Measurements from ENCODE around the gene RAVER2.
A peak's percentile ranks its signal among the peaks of the same experiment; 100 is the strongest.
"Not testable (repeated sequence)": the region's sequence is repeated elsewhere in the genome, so short reads cannot be mapped to it uniquely, and the experiment has no call there.

The RAVER2 gene

DNA sequence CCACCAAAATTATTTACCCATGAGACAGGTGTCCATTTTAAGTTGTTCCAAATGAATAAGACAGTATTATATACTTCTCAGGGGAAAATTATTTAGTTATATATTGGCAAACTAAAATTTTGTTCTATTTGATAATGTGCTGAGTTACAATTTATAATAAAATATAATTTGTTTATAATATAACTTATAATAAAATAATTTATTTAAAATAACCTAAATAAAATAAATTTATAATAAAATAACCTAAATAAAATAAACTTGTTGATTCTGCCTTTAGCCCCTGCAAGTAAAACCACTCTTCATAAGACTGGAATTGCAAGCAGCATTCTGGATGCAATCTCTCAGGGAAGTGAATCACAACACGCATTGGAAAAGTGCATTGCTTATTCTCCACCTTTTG, 69.6 kb downstream of the RAVER2 start:
- no peak for DNase-seq

DNA sequence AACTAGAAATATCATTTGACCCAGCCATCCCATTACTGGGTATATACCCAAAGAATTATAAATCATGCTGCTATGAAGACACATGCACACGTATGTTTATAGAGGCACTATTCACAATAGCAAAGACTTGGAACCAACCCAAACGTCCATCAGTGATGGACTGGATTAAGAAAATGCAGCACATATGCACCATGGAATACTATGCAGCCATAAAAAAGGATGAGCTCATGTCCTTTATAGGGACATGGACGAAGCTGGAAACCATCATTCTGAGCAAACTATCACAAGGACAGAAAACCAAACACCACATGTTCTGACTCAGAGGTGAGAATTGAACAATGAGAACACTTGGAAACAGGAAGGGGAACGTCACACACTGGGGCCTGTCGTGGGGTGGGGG, 72.5 kb downstream of the RAVER2 start:
- DNase-seq = not testable (repeated sequence)

DNA sequence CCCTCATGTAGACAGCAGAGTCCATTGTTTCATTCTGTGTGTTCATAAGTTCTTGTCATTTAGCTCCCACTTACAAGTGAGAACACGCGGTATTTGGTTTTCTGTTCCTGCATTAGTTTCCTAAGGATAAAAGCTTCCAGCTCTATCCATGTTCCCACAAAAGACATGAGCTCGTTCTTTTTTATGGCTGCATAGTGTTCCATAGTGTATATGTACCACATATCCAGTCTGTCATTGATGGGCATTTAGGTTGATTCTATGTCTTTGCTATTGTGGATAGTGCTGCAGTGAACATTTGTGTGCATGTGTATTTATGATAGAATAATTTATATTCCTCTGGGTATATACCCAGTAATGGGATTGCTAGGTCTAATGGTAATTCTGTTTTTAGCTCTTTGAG, 75.7 kb downstream of the RAVER2 start:
- not testable (repeated sequence) for DNase-seq

DNA sequence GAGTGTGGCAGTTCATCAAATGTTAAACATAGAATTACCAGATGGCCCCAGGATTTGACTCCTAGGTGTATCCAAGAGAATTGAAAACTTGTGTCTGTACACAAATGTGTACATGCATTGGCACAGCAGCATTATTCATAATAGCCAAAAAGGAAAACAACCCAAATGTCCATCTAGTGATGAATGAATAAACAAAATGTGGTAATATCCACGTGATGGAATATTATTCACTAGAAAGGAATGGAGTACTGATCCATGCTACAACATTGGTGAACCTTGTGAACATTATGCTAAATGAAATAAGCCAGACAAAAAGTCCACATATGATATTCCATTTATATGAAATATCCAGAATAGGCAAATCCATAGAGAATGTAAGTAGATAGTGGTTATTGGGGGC, 77.7 kb downstream of the RAVER2 start:
- no peak for DNase-seq

DNA sequence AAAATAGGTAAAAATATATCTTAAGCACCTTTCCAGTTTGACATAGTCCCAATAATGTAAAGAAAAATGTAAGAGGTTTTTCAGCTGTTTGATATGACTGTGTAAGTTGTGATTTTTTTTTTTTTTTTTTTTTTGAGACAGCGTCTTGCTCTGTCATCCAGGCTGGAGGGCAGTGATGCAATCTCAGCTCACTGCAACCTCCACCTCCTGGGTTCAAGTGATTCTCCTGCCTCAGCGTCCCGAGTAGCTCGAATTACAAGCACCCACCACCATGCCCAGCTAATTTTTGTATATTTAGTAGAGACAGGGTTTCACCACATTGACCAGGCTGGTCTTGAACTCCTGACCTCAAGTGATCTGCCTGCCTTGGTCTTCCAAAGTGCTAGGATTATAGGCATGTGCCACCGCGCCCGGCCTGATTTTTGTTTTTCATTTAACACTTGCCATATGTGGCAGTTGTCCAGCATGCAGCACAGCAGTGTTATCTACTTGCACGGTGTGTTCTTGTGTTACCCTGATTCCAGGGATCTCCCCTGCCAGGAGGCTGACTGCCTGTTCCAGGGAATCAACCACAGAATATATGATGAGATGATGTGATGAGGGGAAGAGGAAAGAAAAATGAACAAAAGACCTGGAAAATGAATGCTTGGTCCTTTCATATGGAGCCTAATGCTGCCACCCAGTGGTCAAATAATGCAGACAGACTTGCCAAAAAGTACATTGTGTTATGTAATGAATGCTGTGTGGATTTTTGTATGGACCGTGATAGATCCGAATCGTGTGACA, 79.0 kb downstream of the RAVER2 start:
- peak; percentile 71 to 72 for DNase-seq

DNA sequence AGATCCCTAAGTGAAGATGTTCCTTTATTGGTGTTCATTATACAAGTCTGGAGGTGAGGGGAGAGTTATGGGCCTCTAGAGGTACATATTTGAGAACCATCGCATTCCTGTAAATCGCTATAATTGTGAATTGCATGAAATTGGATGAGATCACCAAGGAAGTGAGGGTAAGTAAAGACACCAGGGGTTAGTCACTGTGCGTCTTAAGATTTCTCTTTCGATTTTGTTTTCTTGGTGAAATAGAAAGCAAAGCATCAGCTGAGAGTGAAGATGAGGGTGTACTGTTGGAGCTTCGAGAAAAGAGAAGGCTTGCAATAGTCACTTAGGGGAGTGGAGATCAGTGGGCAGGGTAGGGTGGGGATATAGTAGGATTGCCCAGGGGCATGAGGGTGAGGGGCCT, 82.1 kb downstream of the RAVER2 start:
- DNase-seq = no peak

DNA sequence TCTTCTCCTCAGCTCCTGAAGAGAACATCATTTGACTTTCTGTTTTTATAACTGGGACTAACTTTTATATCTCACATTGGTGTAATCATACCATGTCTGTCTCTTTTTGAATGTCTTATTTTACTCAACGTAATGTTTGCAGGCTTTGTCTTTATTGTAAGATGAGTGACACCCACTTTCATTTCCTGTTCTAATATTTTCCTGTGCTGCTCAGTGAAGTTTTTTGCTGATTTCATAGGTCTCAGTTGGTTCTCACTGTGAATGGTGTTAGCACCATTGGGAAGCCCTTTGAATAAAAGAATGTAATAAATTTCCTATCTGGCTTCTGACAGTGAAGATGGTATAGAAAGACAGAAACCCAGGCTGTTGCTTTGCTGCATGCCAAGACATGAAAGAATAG, 84.0 kb downstream of the RAVER2 start:
- peak in 1 of 2 donors; percentile 11 for DNase-seq

DNA sequence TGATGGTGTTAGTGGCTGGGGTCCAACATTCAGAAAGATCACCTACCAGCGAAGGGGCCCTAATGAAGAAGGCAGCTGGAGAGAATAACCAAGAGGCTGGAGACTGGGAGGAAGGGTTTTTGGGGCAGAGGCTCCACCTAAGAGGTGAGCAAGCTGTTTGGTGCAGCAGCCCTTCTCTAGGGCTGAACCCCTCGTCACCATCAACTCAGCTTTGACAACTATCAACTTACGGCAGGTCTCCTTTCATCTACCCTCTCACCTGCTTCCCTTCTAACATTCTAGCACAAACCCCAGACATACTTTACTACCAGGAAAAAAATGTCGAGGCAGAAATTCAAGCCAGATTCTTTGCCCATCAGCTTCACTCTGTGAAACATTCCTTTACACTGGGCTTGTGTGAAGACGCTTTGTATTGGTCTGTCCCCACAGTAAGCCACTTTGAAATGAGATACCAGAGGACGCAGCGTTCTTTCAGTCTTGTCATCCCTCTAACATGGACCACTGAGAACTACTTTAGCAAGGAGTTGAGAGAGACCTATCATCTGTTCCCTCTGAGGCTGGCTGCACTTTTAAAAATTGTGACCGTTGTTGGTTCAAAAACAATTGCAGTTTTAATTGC, 84.6 kb downstream of the RAVER2 start:
- no peak for DNase-seq

DNA sequence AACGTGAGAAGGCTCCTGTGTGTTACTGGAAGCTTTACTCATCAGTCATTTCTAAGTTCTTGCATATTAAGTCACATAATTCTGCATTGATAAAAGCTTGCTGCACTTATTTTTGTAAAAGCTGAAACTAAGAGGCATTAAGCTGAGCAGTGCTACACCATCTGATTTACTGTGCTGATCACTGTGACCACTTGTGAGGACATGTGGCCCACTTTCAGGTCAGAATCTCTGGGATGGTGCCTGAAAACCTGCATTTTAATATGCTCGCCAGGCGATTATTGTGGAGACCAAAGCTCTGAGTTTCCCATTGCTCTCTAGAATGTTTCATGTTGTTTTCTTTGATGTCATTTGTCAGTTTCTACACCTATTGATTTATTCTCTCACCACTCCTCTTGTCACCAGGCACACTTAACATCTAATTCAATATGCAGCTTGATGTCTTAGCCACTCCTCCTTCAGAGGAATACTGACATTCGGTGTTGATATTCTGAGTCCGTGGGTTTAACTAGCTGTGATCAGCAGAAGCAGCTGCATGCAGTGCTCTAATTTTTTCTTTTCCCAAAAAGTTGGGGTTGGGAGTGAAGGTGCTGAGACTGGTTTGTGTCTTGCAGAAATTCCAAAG, 85.3 kb downstream of the RAVER2 start:
- DNase-seq = no peak

DNA sequence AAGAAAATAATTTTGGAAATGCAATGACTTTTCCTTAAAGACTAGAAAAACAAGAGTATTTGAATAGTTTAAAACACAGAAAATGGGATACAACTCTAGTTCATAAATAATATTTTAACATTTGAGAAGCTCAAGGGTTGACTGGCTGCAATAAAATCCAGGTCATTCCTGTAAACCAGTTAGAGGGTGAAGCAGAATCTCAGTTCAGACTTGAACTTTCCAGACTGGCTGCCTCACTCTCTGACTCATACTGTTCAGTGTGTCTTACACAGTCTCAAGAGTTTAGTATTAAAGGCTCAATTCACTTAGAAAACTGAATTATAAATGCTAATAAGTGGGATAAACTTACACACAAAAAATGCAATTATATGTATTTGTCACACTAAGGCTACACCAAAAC, 89.9 kb downstream of the RAVER2 start:
- DNase-seq = no peak

DNA sequence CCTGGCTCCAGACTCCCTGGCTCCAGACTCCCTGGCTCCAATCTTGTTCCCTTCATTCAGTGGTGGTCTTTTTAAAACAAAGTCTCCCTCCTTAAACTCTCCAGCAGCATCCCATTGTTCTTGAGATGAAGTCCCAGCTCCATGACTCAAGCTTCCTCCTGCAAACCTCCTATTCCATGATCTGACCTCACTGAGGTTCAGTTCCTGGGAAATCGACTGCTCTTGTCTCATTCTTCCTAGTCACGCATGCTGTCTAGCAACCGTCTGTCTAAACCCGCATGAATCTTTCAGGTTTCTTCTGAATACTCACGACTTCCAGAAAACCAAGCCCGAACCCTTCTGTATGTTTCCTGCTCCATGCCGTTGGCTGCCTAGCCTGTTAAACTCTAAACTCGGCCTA, 91.9 kb downstream of the RAVER2 start:
- DNase-seq = no peak

DNA sequence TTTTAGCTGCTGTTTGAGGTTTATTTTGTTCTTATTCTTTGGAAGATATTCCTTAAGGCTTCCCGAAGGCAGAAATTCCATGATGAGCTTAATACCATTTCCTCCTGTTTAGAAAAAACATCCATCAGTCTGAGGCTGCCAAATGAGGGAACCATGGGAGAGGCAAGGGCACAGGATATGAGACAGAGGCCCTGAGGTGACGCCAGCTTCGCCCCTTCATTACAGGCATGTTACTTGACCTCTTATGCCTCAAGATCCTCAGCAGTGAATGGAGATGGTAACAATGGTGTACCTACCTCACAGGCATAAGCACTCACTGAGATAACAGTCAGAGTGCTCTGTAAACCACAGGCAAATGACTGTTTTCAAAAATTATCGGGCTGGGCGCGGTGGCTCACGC, 93.6 kb downstream of the RAVER2 start:
- DNase-seq = no peak

DNA sequence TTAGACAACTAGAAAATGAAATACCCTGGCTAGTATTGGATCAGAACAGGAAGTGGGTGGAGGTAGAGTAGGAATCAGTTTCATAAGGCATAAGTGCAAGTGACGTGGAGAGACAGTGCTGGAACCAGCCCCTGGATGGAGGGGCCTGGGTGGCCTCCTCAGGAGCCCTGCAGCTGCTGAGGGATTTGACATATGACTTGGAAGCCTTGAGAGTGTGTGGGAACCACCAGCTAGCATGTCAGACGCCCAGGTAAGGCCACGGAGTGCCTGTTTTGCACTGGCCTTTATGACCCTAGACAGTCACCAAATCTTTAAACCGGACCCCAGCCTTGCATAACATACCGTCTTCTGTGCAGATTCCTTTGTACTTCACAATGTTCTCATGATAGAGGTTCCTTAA, 94.4 kb downstream of the RAVER2 start:
- no peak for DNase-seq

DNA sequence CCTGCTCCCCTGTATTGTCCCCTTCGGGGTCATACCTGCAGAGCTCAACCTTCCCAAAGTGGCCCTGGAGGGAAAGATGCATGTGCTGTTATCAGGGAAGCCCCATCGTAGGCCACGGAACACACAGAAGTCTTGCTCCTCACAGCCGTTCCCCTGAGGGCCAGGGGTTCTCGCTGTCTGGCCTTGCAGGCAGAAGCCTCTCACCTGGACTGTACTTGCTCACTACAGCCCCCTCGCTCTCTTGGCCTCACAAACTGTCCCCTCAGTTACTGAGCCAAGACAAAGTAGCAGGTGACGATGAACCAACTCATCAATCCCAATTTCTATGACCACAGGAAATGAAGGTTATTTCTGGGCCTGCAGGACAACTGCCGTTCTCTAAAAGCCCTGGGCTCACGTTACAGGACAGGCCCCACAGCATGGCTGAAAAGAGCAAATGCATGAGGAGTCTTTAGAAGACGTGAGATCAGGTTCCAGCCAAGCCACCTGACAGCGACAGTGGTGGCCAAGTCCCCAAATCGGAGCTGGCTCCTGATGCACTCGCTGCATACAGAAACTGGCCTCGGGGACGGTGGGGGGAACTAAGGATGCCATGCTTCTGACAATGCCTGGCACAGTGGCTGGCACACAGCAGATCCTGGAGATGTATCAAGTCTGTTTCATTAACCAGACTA, 95.0 kb downstream of the RAVER2 start:
- DNase-seq = no peak

DNA sequence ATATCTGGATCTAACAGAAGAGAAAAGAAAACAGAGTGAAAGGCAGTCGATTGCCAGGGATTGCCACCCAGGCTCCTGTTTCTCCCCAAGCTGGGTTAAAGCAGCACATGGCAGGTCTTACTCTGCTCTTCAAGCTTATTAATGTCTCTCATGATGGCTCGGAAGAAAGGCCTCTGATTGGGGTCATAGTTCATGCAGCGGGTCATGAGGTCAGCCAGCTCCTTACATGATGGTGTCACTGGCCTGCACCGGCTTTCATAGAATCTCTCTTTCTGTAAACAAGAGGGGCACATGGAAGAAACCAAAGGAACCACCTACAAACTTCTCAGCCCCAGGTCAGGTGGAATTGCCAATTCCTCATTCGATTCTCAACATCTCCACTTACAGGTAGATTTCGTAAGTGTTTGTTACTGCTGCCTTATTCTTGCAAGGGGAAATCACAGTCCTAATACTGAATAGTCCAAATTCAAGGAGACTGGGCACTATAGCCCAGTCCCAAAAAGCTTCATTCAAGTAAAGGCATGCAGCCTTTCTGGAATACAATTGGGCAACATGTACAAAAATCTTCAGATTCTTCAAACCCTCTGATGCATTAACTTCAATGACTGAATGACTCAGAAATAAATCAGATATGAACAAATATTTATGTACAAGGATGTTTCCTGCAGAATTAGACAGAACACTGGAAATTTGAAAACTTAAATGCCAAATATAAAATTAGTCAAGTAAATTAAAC, 96.6 kb downstream of the RAVER2 start:
- DNase-seq = no peak

DNA sequence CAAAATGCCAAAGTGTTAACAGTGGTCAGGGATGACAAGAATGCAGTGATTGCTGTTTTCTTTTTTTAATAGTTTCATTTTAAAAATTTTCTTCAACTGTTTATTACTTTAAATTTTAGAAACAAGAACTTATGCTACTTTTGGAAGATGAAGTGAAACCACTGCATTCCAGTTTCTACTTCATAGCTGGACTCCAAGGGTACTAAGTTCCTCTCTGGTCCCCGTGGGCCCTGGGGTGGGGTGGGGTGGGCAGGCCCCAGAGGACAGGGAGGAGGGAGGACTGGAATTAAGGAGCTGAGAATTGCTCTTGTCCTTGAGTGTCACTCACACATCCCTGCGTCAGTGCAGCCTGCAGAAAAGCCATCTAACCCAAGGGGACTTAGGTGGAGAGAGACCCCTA, 97.3 kb downstream of the RAVER2 start:
- peak; percentile 16 to 17 for DNase-seq

DNA sequence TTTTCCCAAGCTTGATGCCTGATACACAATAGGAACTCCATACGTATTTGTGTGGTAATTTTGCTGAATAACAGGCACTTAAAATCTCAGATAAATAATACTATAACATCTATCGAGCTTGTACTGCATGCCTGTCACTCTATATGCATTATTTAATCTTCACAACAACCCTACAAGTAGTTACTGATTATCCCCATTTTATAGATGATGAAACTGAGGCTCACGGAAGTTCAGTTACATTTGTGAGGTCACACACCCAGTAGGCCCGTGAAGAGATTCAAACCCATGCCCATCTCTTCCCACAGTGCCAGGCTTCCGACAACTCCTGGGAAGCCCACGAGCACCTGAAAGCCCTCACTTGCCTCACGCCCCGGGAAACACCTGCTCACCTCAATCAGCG, 98.8 kb downstream of the RAVER2 start:
- no peak for DNase-seq

DNA sequence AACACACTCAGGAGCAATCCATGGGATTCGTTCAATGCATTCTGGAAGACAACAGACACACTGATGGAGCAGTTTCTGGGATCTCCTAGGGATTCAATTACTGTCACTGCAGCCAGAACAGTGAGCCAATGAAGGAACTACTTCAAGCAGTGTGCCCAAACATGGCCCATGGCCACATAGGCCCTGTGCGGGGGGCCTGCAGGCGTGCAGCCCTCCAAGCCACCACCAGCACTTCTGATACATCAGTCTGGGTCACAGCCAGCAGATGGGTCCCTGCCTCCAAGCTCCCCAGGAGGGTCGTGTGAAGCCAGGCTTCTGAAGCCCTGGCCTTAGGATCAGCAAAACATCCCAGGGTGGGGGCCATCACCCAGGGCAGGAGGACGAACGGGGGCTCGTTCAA, 99.3 kb downstream of the RAVER2 start:
- DNase-seq = no peak

DNA sequence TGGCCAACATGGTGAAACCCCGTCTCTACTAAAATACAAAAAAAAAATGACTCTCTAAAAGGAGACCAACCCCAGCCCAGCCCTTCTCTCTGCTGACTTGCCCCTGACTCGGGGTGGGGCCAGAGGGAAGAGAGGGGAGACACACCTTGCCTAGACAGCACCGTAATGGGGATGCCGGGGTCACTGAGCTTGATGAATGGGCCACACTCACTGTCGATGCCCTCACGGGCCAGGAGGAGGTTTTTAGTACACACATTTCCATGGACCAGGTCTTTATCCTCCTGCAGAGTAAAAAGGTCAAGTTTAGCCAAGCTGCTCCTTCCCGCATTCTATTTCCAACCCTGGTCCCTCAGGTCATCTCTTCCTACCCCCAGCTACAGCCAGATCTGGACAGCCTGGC, 99.7 kb downstream of the RAVER2 start:
- no peak for DNase-seq

DNA sequence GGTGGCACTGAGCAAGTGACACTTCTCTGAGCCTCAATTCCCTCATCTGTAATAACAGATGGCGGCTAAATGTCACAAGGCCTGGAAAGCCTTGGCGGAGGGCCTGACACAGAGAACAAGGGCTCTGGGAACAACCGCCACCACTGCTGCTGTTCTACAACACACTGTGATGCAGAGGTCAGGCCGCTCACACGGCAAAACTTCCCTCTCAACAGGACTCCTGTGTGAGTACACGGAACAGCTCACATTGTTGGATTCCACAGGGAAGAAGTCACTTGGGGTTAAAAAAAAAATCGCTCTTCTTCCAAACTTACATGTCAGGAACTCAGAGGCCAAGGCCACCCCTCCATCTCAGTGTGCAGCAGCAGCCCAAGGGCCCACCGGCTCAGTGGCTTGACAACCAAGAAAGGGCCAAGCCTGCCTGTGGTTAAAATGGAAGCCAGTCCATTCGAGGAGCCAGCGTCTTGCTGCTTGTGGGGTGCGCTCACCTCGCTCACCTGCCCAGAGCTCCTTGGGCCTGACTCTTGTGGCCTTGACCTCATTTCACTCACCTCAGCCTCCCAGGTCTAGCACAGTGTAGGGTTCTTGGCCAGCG, 101.1 kb downstream of the RAVER2 start:
- DNase-seq = no peak

DNA sequence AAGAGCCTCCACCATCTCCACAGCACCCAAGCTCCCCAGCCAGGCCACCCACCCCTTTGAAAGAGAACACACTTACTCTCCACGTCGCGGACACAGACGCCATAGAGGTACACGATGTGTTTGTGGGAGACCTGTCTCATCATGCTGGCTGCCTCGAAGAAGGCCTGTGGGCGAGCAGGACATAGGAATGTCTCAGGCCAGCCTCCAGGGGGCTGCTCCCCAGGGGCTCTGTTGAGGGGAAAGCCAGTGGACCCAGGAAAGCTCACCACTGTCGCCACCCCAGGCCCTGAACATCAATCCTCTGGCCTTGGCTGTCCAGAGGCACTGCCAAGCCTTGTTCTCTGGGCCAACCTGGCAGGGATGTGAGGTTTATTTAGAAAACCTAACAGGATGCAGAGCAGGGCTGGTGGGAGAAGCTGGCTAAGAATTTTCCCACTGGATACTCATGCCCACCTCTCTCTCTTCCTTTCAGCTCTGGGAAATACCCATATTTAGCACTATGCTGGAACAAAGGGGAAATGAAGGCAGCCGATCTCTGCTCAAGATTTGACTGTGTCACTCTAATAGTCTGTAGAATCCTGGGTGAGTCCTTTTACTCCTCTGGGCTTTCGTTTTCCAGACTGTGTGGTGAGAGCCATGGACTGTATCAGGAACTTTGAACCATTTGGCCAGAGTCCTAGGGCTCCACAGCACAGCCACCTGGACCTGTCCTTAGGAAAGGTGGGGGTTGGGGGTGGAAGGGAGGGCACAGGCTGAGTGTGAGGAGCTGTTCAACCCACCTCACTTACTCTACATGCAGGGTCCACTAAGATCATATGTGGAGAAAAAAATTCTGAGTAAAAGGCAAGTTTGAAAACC, 101.9 kb downstream of the RAVER2 start:
- DNase-seq = no peak

Measured in inflammatory macrophage (primary cell).